KBM-7 (cell line): ENCODE data around the gene EP400.
"Not testable (repeated sequence)": the region's sequence is repeated elsewhere in the genome, so short reads cannot be mapped to it uniquely, and the experiment has no call there.

Source experiments
- DNase-seq: peaks from one replicate; pipeline ENCODE4 v3.0.0-alpha.2; 2015
- in situ Hi-C: fragments of 300-500 bp; cut with MboI; formaldehyde crosslinking; loops from 2 replicates; pipeline ENCODE4 v1.14.3; 2020; ENCODE audit warnings: low sequenced_read_pairs, low pct_unique_long_range_greater_than_20kb, mixed read lengths

The EP400 gene

GRCh38 chr12:131971226-131971625 is 21.5 kb downstream of the EP400 start:
- in situ Hi-C loops, result no loop called here

DNA sequence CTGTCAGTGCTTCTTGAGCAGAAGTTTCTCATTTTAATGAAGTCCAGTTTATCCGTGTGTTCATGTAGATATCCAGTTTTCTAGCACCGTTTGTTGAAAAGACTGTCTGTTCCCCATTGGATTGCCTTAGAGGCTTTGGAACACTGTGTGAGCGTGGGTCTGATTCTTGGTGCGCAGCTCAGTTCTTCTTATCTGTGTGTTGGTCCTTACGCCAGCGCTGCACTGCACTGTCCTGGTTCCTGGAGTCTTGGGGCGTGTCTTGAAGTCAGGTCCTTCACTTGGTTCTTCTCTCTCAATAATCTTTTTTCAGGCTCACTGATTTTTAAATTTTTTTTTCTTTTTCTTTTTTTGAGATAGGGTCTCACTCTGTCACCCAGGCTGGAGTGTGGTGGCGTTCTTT is 25.5 kb downstream of the EP400 start:
- in situ Hi-C loops, result no loop called here
- DNase-seq, result no peak

More at GRCh38 chr12:131971226-131971625, 21.5 kb downstream of the EP400 start:
- no peak for DNase-seq

DNA sequence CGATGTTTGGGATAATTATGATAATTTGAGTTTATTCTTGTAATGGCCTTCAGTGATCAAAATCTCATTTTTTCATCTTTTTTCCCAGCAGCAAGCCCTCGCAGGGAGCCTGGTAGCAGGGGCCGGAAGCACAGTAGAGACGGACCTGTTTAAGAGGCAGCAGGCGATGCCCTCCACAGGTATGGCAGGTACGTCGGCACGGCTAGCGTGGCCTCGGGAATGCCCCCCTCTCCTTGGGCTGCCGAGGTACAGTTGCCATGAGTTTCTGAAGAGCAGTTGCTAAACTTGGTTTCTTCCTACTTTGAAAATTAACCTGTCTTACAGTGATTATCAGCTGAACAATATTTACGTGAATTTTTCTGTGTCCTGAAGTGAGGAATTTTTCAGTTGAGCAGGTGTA is 29.9 kb downstream of the EP400 start:
- in situ Hi-C loops, result no loop called here
- DNase-seq, result no peak

DNA sequence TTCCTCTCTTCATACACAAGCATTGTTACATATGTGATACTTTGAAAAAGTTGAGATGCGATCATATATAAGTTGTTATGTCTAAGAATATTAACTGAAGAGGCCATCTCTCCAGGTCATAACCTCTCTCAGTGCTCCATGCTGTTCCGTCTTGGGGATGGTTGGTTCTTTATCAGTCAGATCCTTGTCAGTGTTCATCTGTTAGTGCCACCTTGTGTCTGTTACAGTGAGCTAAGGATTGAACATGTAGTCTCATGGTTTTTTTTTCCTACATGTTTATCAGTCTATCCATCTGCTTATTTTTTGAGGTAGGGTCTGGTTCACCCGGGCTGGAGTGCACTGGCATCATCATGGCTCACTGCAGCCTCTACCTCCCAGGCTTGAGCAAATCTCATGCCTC is 30.5 kb downstream of the EP400 start:
- DNase-seq, result no peak
- in situ Hi-C loops, result no loop called here

DNA sequence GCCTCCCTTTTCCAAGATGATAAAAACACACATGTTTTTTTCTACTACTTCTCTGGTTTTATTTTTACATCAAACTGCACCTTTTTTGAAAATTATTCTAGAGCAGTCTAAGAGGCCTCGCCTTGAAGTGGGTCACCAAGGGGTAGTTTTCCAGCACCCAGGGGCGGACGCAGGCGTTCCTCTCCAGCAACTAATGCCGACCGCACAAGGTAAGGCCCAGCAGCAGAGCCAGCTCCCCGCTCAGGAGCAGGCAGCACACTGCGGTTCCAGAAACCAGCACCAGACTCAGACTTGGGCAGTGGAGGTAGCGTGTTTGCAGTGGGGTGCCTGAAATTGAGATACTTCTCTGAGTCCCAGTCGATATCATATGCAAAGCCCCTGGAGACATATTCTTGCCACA is 31.6 kb downstream of the EP400 start:
- in situ Hi-C loops, result no loop called here
- DNase-seq, result no peak

DNA sequence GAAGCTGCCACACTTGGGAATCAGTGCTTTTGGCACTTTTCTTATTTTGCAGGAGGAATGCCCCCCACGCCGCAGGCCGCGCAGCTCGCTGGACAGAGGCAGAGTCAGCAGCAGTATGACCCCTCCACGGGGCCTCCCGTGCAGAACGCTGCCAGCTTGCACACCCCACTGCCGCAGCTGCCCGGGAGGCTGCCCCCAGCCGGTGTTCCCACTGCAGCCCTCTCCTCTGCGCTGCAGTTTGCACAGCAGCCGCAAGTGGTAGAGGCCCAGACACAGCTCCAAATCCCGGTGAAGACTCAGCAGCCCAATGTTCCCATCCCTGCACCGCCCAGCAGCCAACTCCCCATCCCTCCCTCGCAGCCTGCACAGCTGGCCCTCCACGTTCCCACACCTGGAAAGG is 32.3 kb downstream of the EP400 start:
- DNase-seq, result no peak
- in situ Hi-C loops, result no loop called here

GRCh38 chr12:131983026-131983425 is 33.3 kb downstream of the EP400 start:
- in situ Hi-C loops, result no loop called here

DNA sequence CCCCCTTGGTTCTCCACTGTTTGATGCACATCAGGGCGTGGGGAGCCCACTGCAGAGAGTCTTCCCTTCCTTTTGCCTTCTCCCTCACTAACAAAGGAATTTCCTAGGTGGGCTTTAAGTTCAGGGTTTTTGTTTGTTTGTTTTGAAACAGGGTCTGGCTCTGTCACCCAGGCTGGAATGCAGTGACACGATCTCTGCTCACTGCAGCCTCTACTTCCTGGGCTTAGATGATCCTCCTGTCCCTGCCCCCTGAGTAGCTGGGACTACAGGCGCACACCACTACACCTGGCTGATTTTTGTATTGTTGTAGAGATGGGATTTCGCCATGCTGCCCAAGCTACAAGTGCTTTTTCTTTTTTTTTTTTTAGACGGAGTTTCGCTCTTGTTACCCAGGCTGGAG is 33.8 kb downstream of the EP400 start:
- no peak for DNase-seq
- in situ Hi-C loops, result no loop called here

More at GRCh38 chr12:131983026-131983425, 33.3 kb downstream of the EP400 start:
- no peak for DNase-seq

DNA sequence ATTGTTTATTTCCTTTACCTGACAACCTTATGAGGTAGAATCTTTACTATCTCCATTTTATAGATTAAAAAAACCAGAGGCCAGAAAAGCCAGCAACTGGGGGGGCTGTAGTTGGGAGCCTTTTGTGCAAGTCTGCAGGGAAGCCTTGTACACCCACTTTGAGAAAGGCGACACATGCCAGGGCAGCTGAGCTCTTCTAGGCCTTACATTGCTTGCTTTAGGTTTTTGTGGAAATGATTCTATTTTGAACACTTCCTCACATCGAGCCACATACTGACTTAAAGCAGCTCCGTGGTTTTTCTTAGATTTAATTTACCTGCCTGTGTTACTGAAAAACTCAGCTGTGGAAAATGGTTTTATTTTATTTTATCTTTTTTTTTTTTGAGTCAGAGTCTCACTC is 34.6 kb downstream of the EP400 start:
- in situ Hi-C loops, result no loop called here
- DNase-seq, result no peak

DNA sequence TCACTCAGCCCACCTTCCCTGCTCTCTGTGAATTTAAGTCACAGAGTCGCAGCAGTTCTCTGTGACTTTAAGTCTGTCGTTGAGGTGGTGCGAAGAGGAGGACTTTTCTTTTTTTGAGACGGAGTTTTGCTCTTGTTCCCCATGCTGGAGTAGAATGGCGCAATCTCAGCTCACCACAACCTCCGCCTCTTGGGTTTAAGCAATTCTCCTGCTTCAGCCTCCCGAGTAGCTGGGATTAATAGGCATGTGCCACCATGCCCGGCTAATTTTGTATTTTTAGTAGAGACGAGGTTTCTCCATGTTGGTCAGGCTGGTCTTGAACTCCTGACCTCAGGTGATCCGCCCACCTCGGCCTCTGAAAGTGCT is 35.8 kb downstream of the EP400 start:
- DNase-seq, in situ Hi-C loops: not testable (repeated sequence)

DNA sequence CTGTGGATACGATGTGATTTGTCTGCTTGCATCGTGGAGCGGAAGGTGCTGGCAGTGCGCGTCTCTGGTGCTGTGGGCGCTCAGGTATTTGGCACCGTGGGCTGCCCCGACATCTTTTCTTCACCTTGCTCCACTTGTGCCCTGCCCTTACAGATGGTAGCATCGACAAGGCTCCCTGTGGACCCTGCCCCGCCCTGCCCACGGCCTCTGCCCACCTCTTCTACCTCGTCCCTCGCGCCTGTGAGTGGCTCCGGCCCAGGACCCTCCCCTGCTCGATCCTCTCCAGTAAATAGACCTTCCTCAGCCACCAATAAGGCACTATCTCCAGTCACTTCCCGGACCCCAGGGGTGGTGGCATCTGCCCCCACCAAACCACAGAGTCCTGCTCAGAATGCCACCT is 36.6 kb downstream of the EP400 start:
- DNase-seq, result no peak
- in situ Hi-C loops, result no loop called here

DNA sequence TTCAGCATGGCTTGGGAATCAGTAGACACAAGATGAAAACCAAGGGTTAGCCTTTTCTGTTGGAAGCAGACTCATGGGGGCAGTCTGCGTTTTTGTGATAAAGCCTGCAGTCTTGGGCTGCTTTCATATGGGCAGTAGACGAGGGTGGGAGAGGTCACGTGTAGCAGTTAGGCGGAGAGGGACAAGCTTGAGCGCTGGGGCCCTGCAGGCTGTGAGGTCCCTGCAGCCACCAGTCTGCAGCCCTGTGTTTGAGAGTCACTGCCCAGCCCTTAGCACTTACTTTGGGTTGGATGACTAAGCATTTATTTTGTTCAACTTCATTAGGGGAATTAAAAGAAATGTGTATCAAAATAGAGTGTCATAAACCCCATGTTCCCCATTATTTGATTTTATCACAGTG is 37.2 kb downstream of the EP400 start:
- in situ Hi-C loops, result no loop called here
- DNase-seq, result no peak

- DNase-seq, result no peak
- in situ Hi-C loops, result no loop called here
These were observed 37.8 kb downstream of the EP400 start for GRCh38 chr12:131987552-131987951.

DNA sequence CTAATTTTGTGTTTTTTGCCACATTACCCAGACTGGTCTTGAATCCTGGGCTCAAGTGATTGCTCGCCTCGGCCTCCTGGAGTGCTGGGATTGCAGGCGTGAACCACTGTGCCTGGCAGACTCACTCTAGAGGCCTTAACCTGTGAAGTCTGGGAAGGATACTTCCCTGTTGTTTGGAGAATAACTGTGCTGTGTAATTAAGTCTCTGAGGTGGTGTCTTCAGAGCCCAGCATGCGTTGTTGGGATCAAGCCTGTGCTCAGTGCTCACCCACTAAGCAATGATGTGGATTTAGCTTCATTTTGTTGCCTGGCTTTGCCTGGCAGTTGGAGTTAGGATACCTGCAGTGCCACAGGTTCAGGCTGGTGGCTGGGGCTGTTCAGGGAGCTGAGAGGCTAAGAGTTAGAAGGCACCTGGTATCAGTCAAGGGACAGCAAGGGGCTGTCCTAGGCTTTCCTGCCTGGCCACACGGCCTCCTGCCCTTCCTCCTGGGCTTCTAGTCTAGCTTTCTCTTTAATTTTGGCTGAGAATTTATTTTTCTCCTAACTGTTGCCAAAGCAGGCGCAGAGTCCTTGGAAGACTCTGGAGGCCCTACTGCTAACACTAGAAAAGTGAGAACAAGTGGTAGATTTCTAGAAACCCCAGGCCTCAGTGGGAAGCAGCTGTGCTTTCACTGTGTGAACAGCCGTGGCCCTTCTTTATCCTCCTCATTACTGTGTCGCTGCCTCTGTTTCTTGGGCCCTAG is 38.5 kb downstream of the EP400 start:
- in situ Hi-C loops, result no loop called here
- no peak for DNase-seq

DNA sequence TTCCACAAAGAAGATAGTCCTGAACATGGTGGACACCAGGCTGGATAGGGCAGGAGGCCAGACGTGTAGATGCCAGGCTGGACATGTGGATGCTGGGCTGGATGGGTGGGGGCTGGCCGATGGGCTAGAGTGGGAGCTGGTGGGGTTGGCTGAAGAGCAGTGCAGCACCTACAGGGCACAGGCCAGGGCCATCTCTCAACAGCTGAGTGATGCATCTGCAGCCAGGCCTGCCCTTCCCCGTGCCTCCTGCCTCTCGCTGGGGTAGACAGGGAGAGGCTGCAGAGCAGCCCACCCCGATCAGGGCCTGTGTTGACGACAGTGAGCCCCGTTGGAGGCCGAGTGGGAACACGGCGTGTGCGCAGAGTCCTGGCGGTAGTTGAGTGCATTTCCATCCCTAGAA is 39.3 kb downstream of the EP400 start:
- DNase-seq, result no peak
- in situ Hi-C loops, result no loop called here

DNA sequence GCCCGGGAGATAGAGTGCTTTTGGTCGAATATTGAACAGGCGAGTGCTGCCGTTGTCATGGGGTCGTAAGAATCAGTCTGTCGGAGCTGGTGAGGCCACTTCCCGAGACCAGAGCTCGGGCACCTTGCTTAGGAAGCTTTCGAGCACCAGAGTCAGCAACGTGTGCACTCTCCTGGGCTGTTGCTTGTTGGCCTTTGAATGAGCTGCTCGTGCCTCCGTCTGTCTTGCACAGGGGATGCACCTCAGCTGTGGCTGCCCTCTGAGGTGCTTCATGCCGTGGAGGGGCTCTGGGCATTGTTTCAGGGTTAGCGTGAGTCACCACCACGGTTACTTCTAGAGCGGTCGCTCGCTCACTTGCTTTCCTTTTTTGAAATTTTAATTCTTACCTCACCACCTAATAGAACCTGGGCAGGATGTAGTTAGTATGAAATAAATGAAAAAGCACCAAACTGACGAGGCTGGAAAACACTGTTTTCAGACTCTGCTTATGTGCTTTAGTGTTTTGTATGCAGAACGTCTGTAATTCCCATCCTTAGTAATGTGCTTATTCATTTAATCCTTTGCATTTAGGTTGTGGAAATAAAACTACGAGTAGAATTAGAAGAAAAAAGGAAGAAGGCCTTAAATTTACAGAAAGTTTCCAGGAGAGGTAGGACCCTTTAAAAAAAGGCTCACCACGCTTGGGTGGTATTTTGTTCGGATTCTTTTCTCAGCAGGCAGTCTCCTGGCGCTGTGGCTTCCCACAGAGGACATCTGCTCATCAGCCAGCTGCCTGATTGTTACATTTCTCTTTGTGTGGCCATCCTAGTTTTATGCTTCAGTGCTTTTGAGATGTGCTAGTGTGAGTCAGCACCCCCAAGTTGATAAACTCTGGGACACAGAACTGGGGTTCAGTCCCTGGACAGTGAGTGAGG is 40.6 kb downstream of the EP400 start:
- DNase-seq, result no peak
- in situ Hi-C loops, result no loop called here

DNA sequence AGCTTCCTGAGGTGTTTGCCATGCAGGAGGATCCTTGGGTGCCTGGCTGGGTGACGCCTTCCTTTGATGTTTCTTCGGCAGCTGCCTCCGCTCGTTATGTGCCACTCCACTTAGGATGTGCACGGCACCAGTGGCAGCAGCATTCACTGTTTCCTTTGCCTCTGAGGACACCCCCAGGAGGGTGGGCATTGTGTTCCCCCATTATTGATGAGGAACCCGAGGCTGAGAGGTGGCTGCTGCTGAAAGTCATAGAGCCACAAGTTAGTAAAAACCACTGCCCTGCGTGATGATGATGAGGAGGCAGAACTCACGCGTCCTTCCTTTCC is 41.2 kb downstream of the EP400 start:
- in situ Hi-C loops, result no loop called here

GRCh38 chr12:131991816-131992430 is 42.2 kb downstream of the EP400 start:
- DNase-seq, result no peak
- in situ Hi-C loops, result no loop called here

More for the DNA sequence above, 41.2 kb downstream of the EP400 start:
- no peak for DNase-seq

- no peak for DNase-seq
- in situ Hi-C loops, result no loop called here
These were observed 44.8 kb downstream of the EP400 start for GRCh38 chr12:131994589-131994988.

DNA sequence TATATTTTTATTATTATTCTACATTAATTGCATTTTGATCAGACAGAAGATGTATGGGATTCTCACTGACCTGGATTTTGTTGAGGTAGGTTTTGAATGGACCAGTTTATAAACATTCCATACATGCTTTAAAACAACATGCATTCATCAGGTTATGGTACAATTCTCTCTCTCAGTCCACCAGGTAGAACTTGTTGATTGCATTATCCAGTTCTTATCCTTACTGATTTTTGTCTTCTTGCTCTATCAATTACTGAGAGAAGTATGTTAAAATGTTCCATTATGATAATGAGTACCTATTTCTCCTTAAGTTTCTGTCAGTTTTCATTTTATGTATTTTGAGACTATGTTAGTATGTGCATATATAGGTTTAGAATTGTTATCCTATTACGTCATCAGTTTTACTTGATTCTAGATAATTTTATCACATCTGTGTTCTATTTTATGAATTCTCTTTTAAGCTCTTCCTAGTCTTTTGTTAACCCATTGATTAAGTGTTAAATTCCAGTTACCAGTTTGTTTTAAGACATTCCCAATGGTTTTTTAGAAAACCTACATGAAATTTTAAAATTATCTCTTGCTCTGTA is 50.6 kb downstream of the EP400 start:
- DNase-seq, result no peak
- in situ Hi-C loops, result no loop called here
